Measurements from ENCODE around the gene ANKRD34A.
A peak's percentile ranks its signal among the peaks of the same experiment; 100 is the strongest.

Gene ANKRD34A

GRCh38 chr1:145972580-145972979 lies 8.2 kb upstream of the ANKRD34A start:
- in situ Hi-C loops (cut with MboI; ENCODE audit: low pct_unique_long_range_greater_than_20kb, low sequenced_read_pairs, unreplicated experiment), result loop anchor here (5.0 kb wide), 1 partner anchor 40 kb away; no protein-coding TSS in a partner anchor
- TF ChIP-seq CTCF (IDR thresholded peaks at IDR 0.05; ENCODE audit: extremely low read depth, insufficient read depth, missing control alignments), result no peak
- no peak for DNase-seq (ENCODE audit: low spot score)

- no peak for TF ChIP-seq CTCF (IDR thresholded peaks at IDR 0.05; ENCODE audit: extremely low read depth, insufficient read depth, missing control alignments)
- in situ Hi-C loops (cut with MboI; ENCODE audit: low pct_unique_long_range_greater_than_20kb, low sequenced_read_pairs, unreplicated experiment), result no loop called here
- no peak for DNase-seq (ENCODE audit: low spot score)
Observed at GRCh38 chr1:145967288-145967687, 2.9 kb upstream of the ANKRD34A start.

GRCh38 chr1:145965119-145965744 lies 857 bp upstream of the ANKRD34A start:
- in situ Hi-C loops (cut with MboI; ENCODE audit: low pct_unique_long_range_greater_than_20kb, low sequenced_read_pairs, unreplicated experiment), result no loop called here
- no peak for TF ChIP-seq CTCF (IDR thresholded peaks at IDR 0.05; ENCODE audit: extremely low read depth, insufficient read depth, missing control alignments)
- no peak for DNase-seq (ENCODE audit: low spot score)

GRCh38 chr1:145963265-145964019 lies 933 bp downstream of the ANKRD34A start:
- TF ChIP-seq CTCF (IDR thresholded peaks at IDR 0.05; ENCODE audit: extremely low read depth, insufficient read depth, missing control alignments), result no peak
- DNase-seq (ENCODE audit: low spot score), result no peak
- in situ Hi-C loops (cut with MboI; ENCODE audit: low pct_unique_long_range_greater_than_20kb, low sequenced_read_pairs, unreplicated experiment), result no loop called here

GRCh38 chr1:145962157-145963102 lies 1.9 kb downstream of the ANKRD34A start:
- DNase-seq (ENCODE audit: low spot score), result no peak
- in situ Hi-C loops (cut with MboI; ENCODE audit: low pct_unique_long_range_greater_than_20kb, low sequenced_read_pairs, unreplicated experiment), result no loop called here
- no peak for TF ChIP-seq CTCF (IDR thresholded peaks at IDR 0.05; ENCODE audit: extremely low read depth, insufficient read depth, missing control alignments)

GRCh38 chr1:145961425-145962156 lies 2.8 kb downstream of the ANKRD34A start:
- DNase-seq (ENCODE audit: low spot score), result peak; percentile 45
- TF ChIP-seq CTCF (IDR thresholded peaks at IDR 0.05; ENCODE audit: extremely low read depth, insufficient read depth, missing control alignments), result no peak
- in situ Hi-C loops (cut with MboI; ENCODE audit: low pct_unique_long_range_greater_than_20kb, low sequenced_read_pairs, unreplicated experiment), result no loop called here

All from GM13977 (cell line).